ENCODE results near the gene TADA2B. TPM values are rescaled to one million over a fixed set of nuclear protein-coding genes. Genes with fewer than 3 reads are reported as not detected.

The TADA2B gene
- total and polyA plus RNA-seq, 4 donors: 3.6 to 13.8 (median 12.6) TPM

GRCh38 chr4:7063362-7063761 is 20.2 kb downstream of the TADA2B start:
- no peaks in the 10 kb centered on the region for H3K9me3 ChIP-seq (ENCODE audit: control insufficient read depth in 4 of 4, low read length in 3 of 4)
- no peak for DNase-seq (ENCODE audit: low spot score)
- no peak overlapping the region for H3K9ac ChIP-seq (ENCODE audit: low read depth in 1 of 2, low read length in 2 of 2)
- H3K4me1 ChIP-seq (ENCODE audit: control insufficient read depth in 4 of 4, insufficient read depth in 4 of 4, low read length in 3 of 4): peaks cover 7 to 17% (median 9%) of the 10 kb centered on the region in 4 donors
- no peaks in the 10 kb centered on the region for H3K27me3 ChIP-seq (ENCODE audit: control insufficient read depth in 4 of 4, insufficient read depth in 4 of 4, low read length in 3 of 4)
- TF ChIP-seq FOXA2 (IDR thresholded peaks at IDR 0.05) (no peak), SP1 (IDR thresholded peaks at IDR 0.05) (no peak), EGR1 (IDR thresholded peaks at IDR 0.05; ENCODE audit: low read depth in 2 of 2) (no peak), HNF4A (conservative IDR thresholded peaks at IDR 0.05) (no peak), FOXA1 (IDR thresholded peaks at IDR 0.05) (no peak), RAD21 (IDR thresholded peaks at IDR 0.05) (no peak), REST (IDR thresholded peaks at IDR 0.05) (no peak), RXRA (IDR thresholded peaks at IDR 0.05) (no peak)
- no peak overlapping the region for H3K4me3 ChIP-seq (ENCODE audit: low read depth in 1 of 3, low read length in 3 of 3)
- WGBS: 79% methylated on average over 4 of the region's 4 CpGs
- H3K36me3 ChIP-seq (ENCODE audit: control insufficient read depth in 4 of 4, insufficient read depth in 3 of 4, low read depth in 1 of 4, low read length in 3 of 4): peaks cover 8 to 51% (median 45%) of the 10 kb centered on the region in 4 donors
- H3K27ac ChIP-seq (ENCODE audit: low read depth in 1 of 2, low read length in 2 of 2): no peak overlapping the region

- Histone ChIP-seq H3K9me3 (ENCODE audit: control insufficient read depth in 4 of 4, low read length in 3 of 4) (no peaks in the 10 kb centered on the region), H3K27me3 (ENCODE audit: control insufficient read depth in 4 of 4, insufficient read depth in 4 of 4, low read length in 3 of 4) (no peaks in the 10 kb centered on the region), H3K4me1 (ENCODE audit: control insufficient read depth in 4 of 4, insufficient read depth in 4 of 4, low read length in 3 of 4) (peaks cover 8 to 19% (median 15%) of the 10 kb centered on the region in 4 donors), H3K27ac (ENCODE audit: low read depth in 1 of 2, low read length in 2 of 2) (no peak overlapping the region), H3K36me3 (ENCODE audit: control insufficient read depth in 4 of 4, insufficient read depth in 3 of 4, low read depth in 1 of 4, low read length in 3 of 4) (peaks cover 8 to 30% (median 24%) of the 10 kb centered on the region in 4 donors), H3K9ac (ENCODE audit: low read depth in 1 of 2, low read length in 2 of 2) (no peak overlapping the region), H3K4me3 (ENCODE audit: low read depth in 1 of 3, low read length in 3 of 3) (no peak overlapping the region)
- WGBS: 97% methylated on average over 11 of the region's 11 CpGs
- TF ChIP-seq HNF4A (conservative IDR thresholded peaks at IDR 0.05): no peak
- no peak for TF ChIP-seq REST (IDR thresholded peaks at IDR 0.05)
- no peak for TF ChIP-seq YY1 (IDR thresholded peaks at IDR 0.05)
- no peak for TF ChIP-seq RAD21 (IDR thresholded peaks at IDR 0.05)
- no peak for TF ChIP-seq RXRA (IDR thresholded peaks at IDR 0.05)
- TF ChIP-seq EGR1 (IDR thresholded peaks at IDR 0.05; ENCODE audit: low read depth in 2 of 2): no peak
- TF ChIP-seq FOXA1 (IDR thresholded peaks at IDR 0.05): no peak
- no peak for TF ChIP-seq FOXA2 (IDR thresholded peaks at IDR 0.05)
- no peak for TF ChIP-seq ZBTB33 (IDR thresholded peaks at IDR 0.05)
- TF ChIP-seq, protein P1, sequence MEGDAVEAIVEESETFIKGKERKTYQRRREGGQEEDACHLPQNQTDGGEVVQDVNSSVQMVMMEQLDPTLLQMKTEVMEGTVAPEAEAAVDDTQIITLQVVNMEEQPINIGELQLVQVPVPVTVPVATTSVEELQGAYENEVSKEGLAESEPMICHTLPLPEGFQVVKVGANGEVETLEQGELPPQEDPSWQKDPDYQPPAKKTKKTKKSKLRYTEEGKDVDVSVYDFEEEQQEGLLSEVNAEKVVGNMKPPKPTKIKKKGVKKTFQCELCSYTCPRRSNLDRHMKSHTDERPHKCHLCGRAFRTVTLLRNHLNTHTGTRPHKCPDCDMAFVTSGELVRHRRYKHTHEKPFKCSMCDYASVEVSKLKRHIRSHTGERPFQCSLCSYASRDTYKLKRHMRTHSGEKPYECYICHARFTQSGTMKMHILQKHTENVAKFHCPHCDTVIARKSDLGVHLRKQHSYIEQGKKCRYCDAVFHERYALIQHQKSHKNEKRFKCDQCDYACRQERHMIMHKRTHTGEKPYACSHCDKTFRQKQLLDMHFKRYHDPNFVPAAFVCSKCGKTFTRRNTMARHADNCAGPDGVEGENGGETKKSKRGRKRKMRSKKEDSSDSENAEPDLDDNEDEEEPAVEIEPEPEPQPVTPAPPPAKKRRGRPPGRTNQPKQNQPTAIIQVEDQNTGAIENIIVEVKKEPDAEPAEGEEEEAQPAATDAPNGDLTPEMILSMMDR (IDR thresholded peaks at IDR 0.05; ENCODE audit: low read depth, low read length, missing input control): no peak
- TF ChIP-seq, protein P2, sequence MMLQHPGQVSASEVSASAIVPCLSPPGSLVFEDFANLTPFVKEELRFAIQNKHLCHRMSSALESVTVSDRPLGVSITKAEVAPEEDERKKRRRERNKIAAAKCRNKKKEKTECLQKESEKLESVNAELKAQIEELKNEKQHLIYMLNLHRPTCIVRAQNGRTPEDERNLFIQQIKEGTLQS (IDR thresholded peaks at IDR 0.05): no peak
- TF ChIP-seq, protein P3, sequence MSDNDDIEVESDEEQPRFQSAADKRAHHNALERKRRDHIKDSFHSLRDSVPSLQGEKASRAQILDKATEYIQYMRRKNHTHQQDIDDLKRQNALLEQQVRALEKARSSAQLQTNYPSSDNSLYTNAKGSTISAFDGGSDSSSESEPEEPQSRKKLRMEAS (IDR thresholded peaks at IDR 0.05): no peak
- TF ChIP-seq SP1 (IDR thresholded peaks at IDR 0.05): no peak
- TF ChIP-seq JUND (IDR thresholded peaks at IDR 0.05): no peak
- no peak for TF ChIP-seq GABPA (IDR thresholded peaks at IDR 0.05 in 1 of 2, conservative IDR thresholded peaks at IDR 0.05 in 1 of 2)
- no peak for TF ChIP-seq TAF1 (conservative IDR thresholded peaks at IDR 0.05)
- DNase-seq (ENCODE audit: low spot score): no peak
Measured at GRCh38 chr4:7066006-7066405, 22.8 kb downstream of the TADA2B start.
